Loucy (cell line): ENCODE data around the gene VPS8.

ENCODE experiments used
- H2AFZ ChIP-seq: fragments of 200-600 bp; sonication (generic); 2 replicates; pipeline ENCODE4 v1.6.0; 2016; ENCODE audit warnings: antibody characterized with exemption, mild to moderate bottlenecking, low read length, moderate library complexity
- H3F3A ChIP-seq: fragments of 200-600 bp; 2 replicates; pipeline ENCODE4 v1.6.0; 2016; ENCODE audit warnings: antibody characterized with exemption, low read depth, mild to moderate bottlenecking
- H3K27me3 ChIP-seq: fragments of 200-600 bp; sonication (generic); 2 replicates; pipeline ENCODE4 v1.6.1; 2014; ENCODE audit warnings: low read length, mild to moderate bottlenecking; ENCODE audit not compliant: insufficient read depth, poor library complexity, severe bottlenecking
- H3K36me3 ChIP-seq: fragments of 200-600 bp; sonication (generic); 2 replicates; pipeline ENCODE4 v1.6.1; 2016; ENCODE audit warnings: low read length; ENCODE audit not compliant: insufficient read depth
- H3K4me1 ChIP-seq: fragments of 200-600 bp; sonication (generic); 2 replicates; pipeline ENCODE4 v1.5.1; 2014; ENCODE audit warnings: low read length, mild to moderate bottlenecking; ENCODE audit not compliant: insufficient read depth, poor library complexity, severe bottlenecking
- H3K4me2 ChIP-seq: fragments of 200-600 bp; sonication (generic); 2 replicates; pipeline ENCODE4 v1.6.0; 2014; ENCODE audit warnings: antibody characterized with exemption, low read length, low read depth, mild to moderate bottlenecking; ENCODE audit not compliant: poor library complexity, severe bottlenecking
- H3K4me3 ChIP-seq: fragments of 200-600 bp; sonication (generic); 2 replicates; pipeline ENCODE4 v1.5.1; 2014; ENCODE audit warnings: low read length, mild to moderate bottlenecking, mixed read lengths; ENCODE audit not compliant: poor library complexity, severe bottlenecking
- H3K79me2 ChIP-seq: fragments of 200-600 bp; sonication (generic); 2 replicates; pipeline ENCODE4 v1.6.1; 2014; ENCODE audit warnings: low read length; ENCODE audit not compliant: insufficient read depth
- H3K9ac ChIP-seq: fragments of 200-600 bp; sonication (generic); 2 replicates; pipeline ENCODE4 v1.6.0; 2014; ENCODE audit warnings: mild to moderate bottlenecking, low read depth, low read length, moderate library complexity; ENCODE audit not compliant: poor library complexity, severe bottlenecking
- H3K9me2 ChIP-seq: fragments of 200-600 bp; sonication (generic); replicated peaks from 2 replicates; pipeline ENCODE4 v1.6.1; 2016; ENCODE audit warnings: low read depth, low read length, mixed read lengths
- H3K9me3 ChIP-seq: fragments of 200-600 bp; sonication (generic); 2 replicates; pipeline ENCODE4 v1.6.1; 2014; ENCODE audit warnings: mild to moderate bottlenecking, antibody characterized with exemption, low read length, low read depth; ENCODE audit not compliant: insufficient read depth
- H4K20me1 ChIP-seq: fragments of 200-600 bp; sonication (generic); 2 replicates; pipeline ENCODE4 v1.6.0; 2014; ENCODE audit warnings: antibody characterized with exemption, low read length, mild to moderate bottlenecking; ENCODE audit not compliant: insufficient read depth, poor library complexity, severe bottlenecking
- CTCF ChIP-seq: fragments of 200-600 bp; sonication (generic); conservative IDR thresholded peaks from 2 replicates; pipeline ENCODE4 v1.5.1; 2014; ENCODE audit warnings: mild to moderate bottlenecking, antibody characterized with exemption, low read length
- EZH2phosphoT487 ChIP-seq: fragments of 200-600 bp; IDR thresholded peaks from 2 replicates; pipeline ENCODE4 v1.6.1; 2018; ENCODE audit warnings: antibody characterized with exemption, mild to moderate bottlenecking, moderate library complexity, borderline replicate concordance

VPS8 gene

GRCh38 chr3:184908859-184909258, 96.9 kb downstream of the VPS8 start:
- H2AFZ ChIP-seq: no peak overlapping the region
- peaks cover 12% of the 10 kb centered on the region; the same call in 1 of the 2 replicates for H3K36me3 ChIP-seq
- H3K27me3 ChIP-seq: no peaks in the 10 kb centered on the region
- no peaks in the 10 kb centered on the region for H3K9me2 ChIP-seq
- H3K9me3 ChIP-seq: 0 out of 2 replicates have a peak, but pooled peaks cover 6% of the 10 kb centered on the region
- TF ChIP-seq EZH2phosphoT487 (no peak), CTCF (no peak)
- H3K4me3 ChIP-seq: no peak overlapping the region
- no peaks in the 10 kb centered on the region for H3F3A ChIP-seq
- no peaks in the 10 kb centered on the region for H3K79me2 ChIP-seq
- no peak overlapping the region for H3K4me2 ChIP-seq
- no peaks in the 10 kb centered on the region for H4K20me1 ChIP-seq
- H3K9ac ChIP-seq: no peak overlapping the region
- H3K4me1 ChIP-seq: no peaks in the 10 kb centered on the region

- Histone ChIP-seq H3K4me2 (no peak overlapping the region), H3K9me3 (no peaks in the 10 kb centered on the region), H3K4me1 (no peaks in the 10 kb centered on the region), H4K20me1 (no peaks in the 10 kb centered on the region), H3K9me2 (no peaks in the 10 kb centered on the region), H3K9ac (no peak overlapping the region), H3K4me3 (no peak overlapping the region), H3K27me3 (no peaks in the 10 kb centered on the region), H3K79me2 (no peaks in the 10 kb centered on the region), H2AFZ (no peak overlapping the region), H3K36me3 (no peaks in the 10 kb centered on the region; the same call in 1 of the 2 replicates), H3F3A (no peaks in the 10 kb centered on the region)
- TF ChIP-seq EZH2phosphoT487 (no peak), CTCF (no peak)
Measured at GRCh38 chr3:184910664-184911063, 98.7 kb downstream of the VPS8 start.

- H3K36me3 ChIP-seq: peaks cover 4% of the 10 kb centered on the region; the same call in 1 of the 2 replicates
- no peak overlapping the region for H3K4me3 ChIP-seq
- no peaks in the 10 kb centered on the region for H3K27me3 ChIP-seq
- TF ChIP-seq CTCF (no peak), EZH2phosphoT487 (no peak)
- no peaks in the 10 kb centered on the region for H3K9me2 ChIP-seq
- no peaks in the 10 kb centered on the region for H3K4me1 ChIP-seq
- no peak overlapping the region for H2AFZ ChIP-seq
- no peaks in the 10 kb centered on the region for H3K79me2 ChIP-seq
- H3K9me3 ChIP-seq: no peaks in the 10 kb centered on the region
- no peaks in the 10 kb centered on the region for H3F3A ChIP-seq
- H3K9ac ChIP-seq: no peak overlapping the region
- no peaks in the 10 kb centered on the region for H4K20me1 ChIP-seq
- H3K4me2 ChIP-seq: no peak overlapping the region
Measured at GRCh38 chr3:184911570-184911969, 99.6 kb downstream of the VPS8 start.
